SU-DHL-6 (cell line): Measurements from ENCODE around the gene ASTN2.

Experiments used
- H2AFZ ChIP-seq: fragments of 200-600 bp; sonication (generic); 2 replicates; pipeline ENCODE4 v1.6.1; 2014; ENCODE audit warnings: low read depth, mild to moderate bottlenecking, moderate library complexity, mixed read lengths, antibody characterized with exemption, low read length; ENCODE audit not compliant: severe bottlenecking
- H3F3A ChIP-seq: fragments of 200-600 bp; shearing (Covaris generic); 2 replicates; pipeline ENCODE4 v1.6.0; 2016; ENCODE audit warnings: antibody characterized with exemption, mild to moderate bottlenecking; ENCODE audit not compliant: insufficient read depth
- H3K27ac ChIP-seq: fragments of 200-600 bp; sonication (generic); 2 replicates; pipeline ENCODE4 v1.5.1; 2016; ENCODE audit warnings: low read depth, mild to moderate bottlenecking, low read length, moderate library complexity, mixed read lengths
- H3K27me3 ChIP-seq: fragments of 200-600 bp; sonication (generic), shearing (Covaris generic); 2 replicates; pipeline ENCODE4 v1.6.0; 2014; ENCODE audit warnings: mild to moderate bottlenecking, low read length
- H3K36me3 ChIP-seq: fragments of 200-600 bp; sonication (generic); 2 replicates; pipeline ENCODE4 v1.6.1; 2014; ENCODE audit warnings: mild to moderate bottlenecking, low read length, mixed read lengths
- H3K4me2 ChIP-seq: fragments of 300-600, 200-600 bp; shearing (Covaris generic), sonication (generic); 2 replicates; pipeline ENCODE4 v1.6.0; 2014; ENCODE audit warnings: low read length, low read depth, mild to moderate bottlenecking; ENCODE audit not compliant: poor library complexity, severe bottlenecking
- H3K4me3 ChIP-seq: fragments of 200-600 bp; sonication (generic); 2 replicates; pipeline ENCODE4 v1.5.1; 2014; ENCODE audit warnings: antibody characterized with exemption, low read length, mild to moderate bottlenecking, mixed read lengths; ENCODE audit not compliant: insufficient read depth, poor library complexity, severe bottlenecking
- H3K79me2 ChIP-seq: fragments of 200-600 bp; sonication (generic); 2 replicates; pipeline ENCODE4 v1.6.1; 2014; ENCODE audit warnings: mild to moderate bottlenecking, low read length, moderate library complexity; ENCODE audit not compliant: insufficient read depth
- H3K9ac ChIP-seq: fragments of 200-600 bp; sonication (generic); 2 replicates; pipeline ENCODE4 v1.7.0; 2014; ENCODE audit warnings: mild to moderate bottlenecking, low read length
- H3K9me2 ChIP-seq: fragments of 200-600 bp; sonication (generic); replicated peaks from 2 replicates; pipeline ENCODE4 v1.6.1; 2014; ENCODE audit warnings: low read length; ENCODE audit not compliant: insufficient read depth
- H3K9me3 ChIP-seq: fragments of 200-600 bp; sonication (generic); 2 replicates; pipeline ENCODE4 v1.6.1; 2014; ENCODE audit warnings: low read length, mixed read lengths; ENCODE audit not compliant: insufficient read depth
- H4K20me1 ChIP-seq: fragments of 200-600 bp; sonication (generic); 2 replicates; pipeline ENCODE4 v1.6.1; 2014; ENCODE audit warnings: low read depth, mild to moderate bottlenecking, antibody characterized with exemption, low read length, moderate library complexity, mixed read lengths
- CTCF ChIP-seq: fragments of 200-600 bp; sonication (generic); IDR thresholded peaks from one replicate; pipeline ENCODE4 v1.5.1; 2017; ENCODE audit warnings: antibody characterized with exemption, mild to moderate bottlenecking, low read length, moderate library complexity; ENCODE audit not compliant: insufficient read depth, poor library complexity, severe bottlenecking
- EZH2phosphoT487 ChIP-seq: fragments of 200-600 bp; sonication (generic), shearing (Covaris generic); conservative IDR thresholded peaks from 2 replicates; pipeline ENCODE4 v1.6.1; 2018; ENCODE audit warnings: mild to moderate bottlenecking, antibody characterized with exemption, low read length, moderate library complexity, mixed read lengths

The ASTN2 gene

GRCh38 chr9:116411506-116411905 lies 1003.4 kb downstream of the ASTN2 start:
- no peak overlapping the region for H3K4me3 ChIP-seq
- H3K27ac ChIP-seq: no peak overlapping the region
- H3K36me3 ChIP-seq: no peaks in the 10 kb centered on the region

GRCh38 chr9:116409638-116410037 lies 1005.2 kb downstream of the ASTN2 start:
- Histone ChIP-seq H3K27ac (no peak overlapping the region), H3K9me2 (no peaks in the 10 kb centered on the region), H3K36me3 (no peaks in the 10 kb centered on the region), H4K20me1 (no peaks in the 10 kb centered on the region), H3K4me3 (no peak overlapping the region), H3K79me2 (no peaks in the 10 kb centered on the region), H3F3A (no peaks in the 10 kb centered on the region), H3K9ac (no peak overlapping the region), H2AFZ (no peak overlapping the region), H3K27me3 (no peaks in the 10 kb centered on the region), H3K9me3 (no peaks in the 10 kb centered on the region), H3K4me2 (no peak overlapping the region)
- TF ChIP-seq CTCF (no peak), EZH2phosphoT487 (no peak)

More at GRCh38 chr9:116411506-116411905, 1003.4 kb downstream of the ASTN2 start:
- Histone ChIP-seq H2AFZ (no peak overlapping the region), H3K9me2 (no peaks in the 10 kb centered on the region), H4K20me1 (no peaks in the 10 kb centered on the region), H3F3A (no peaks in the 10 kb centered on the region), H3K79me2 (no peaks in the 10 kb centered on the region), H3K9me3 (no peaks in the 10 kb centered on the region), H3K27me3 (no peaks in the 10 kb centered on the region), H3K9ac (no peak overlapping the region), H3K4me2 (no peak overlapping the region)
- TF ChIP-seq CTCF: no peak
- TF ChIP-seq EZH2phosphoT487: no peak

- H3K4me2 ChIP-seq: no peak overlapping the region
- H2AFZ ChIP-seq: no peak overlapping the region
- no peak overlapping the region for H3K9ac ChIP-seq
- no peaks in the 10 kb centered on the region for H4K20me1 ChIP-seq
- TF ChIP-seq EZH2phosphoT487 (no peak), CTCF (no peak)
- H3K9me3 ChIP-seq: no peaks in the 10 kb centered on the region
- no peaks in the 10 kb centered on the region for H3K79me2 ChIP-seq
- no peak overlapping the region for H3K27ac ChIP-seq
- no peak overlapping the region for H3K4me3 ChIP-seq
- no peaks in the 10 kb centered on the region for H3K9me2 ChIP-seq
- no peaks in the 10 kb centered on the region for H3F3A ChIP-seq
- no peaks in the 10 kb centered on the region for H3K36me3 ChIP-seq
- no peaks in the 10 kb centered on the region for H3K27me3 ChIP-seq
Observed at GRCh38 chr9:116409129-116409528, 1005.7 kb downstream of the ASTN2 start.

- H3K4me3 ChIP-seq: no peak overlapping the region
- no peaks in the 10 kb centered on the region for H3K27me3 ChIP-seq
- H3K9me2 ChIP-seq: no peaks in the 10 kb centered on the region
- H3K9ac ChIP-seq: no peak overlapping the region
- H3K27ac ChIP-seq: no peak overlapping the region
- no peaks in the 10 kb centered on the region for H3K9me3 ChIP-seq
- no peaks in the 10 kb centered on the region for H4K20me1 ChIP-seq
- no peak overlapping the region for H3K4me2 ChIP-seq
- H3K36me3 ChIP-seq: no peaks in the 10 kb centered on the region
- H3F3A ChIP-seq: no peaks in the 10 kb centered on the region
- TF ChIP-seq CTCF (no peak), EZH2phosphoT487 (no peak)
- no peak overlapping the region for H2AFZ ChIP-seq
- no peaks in the 10 kb centered on the region for H3K79me2 ChIP-seq
Observed at GRCh38 chr9:116406469-116406868, 1008.4 kb downstream of the ASTN2 start.
